ENCODE data around the gene TEPSIN. TPM values are rescaled to one million over a fixed set of nuclear protein-coding genes. Genes with fewer than 3 reads are reported as not detected.

TEPSIN gene
- total RNA-seq, 1 donor from 2014 or later, result 50.1 TPM

- Mint-ChIP-seq H3K27me3 (no peaks in the 10 kb centered on the region), H3K27ac (peak overlapping the region; percentile 54), H3K9me3 (no peaks in the 10 kb centered on the region), H3K4me3 (peak overlapping the region; percentile 34), H3K36me3 (no peaks in the 10 kb centered on the region), H3K4me1 (ENCODE audit: unreplicated experiment) (peaks cover 7% of the 10 kb centered on the region)
- no peak for TF ChIP-seq CTCF (conservative IDR thresholded peaks at IDR 0.05)
- no peak for DNase-seq (ENCODE audit: extremely low spot score, unreplicated experiment)
Measured at GRCh38 chr17:81244358-81245023, 5.6 kb upstream of the TEPSIN start.

DNA sequence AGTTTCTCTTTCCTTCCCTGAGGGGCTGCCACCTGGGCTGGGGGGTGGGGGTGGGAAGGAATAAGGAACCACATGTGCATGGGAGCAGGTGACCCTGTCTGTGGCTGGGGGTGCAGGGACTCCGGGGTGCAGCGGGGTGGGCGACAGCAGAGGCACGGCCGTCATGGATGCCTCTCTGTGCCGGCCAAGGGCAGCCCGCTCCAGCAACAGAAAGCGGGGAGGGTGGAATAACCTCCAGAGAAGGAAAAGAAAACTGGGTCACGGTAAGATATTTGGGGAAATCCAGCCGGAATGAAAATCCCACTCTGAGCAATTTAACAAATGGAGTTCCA, 4.4 kb upstream of the TEPSIN start:
- DNase-seq (ENCODE audit: extremely low spot score, unreplicated experiment), result no peak
- TF ChIP-seq CTCF (conservative IDR thresholded peaks at IDR 0.05), result no peak
- no peak overlapping the region for H3K27ac Mint-ChIP-seq
- H3K27me3 Mint-ChIP-seq, result no peaks in the 10 kb centered on the region
- no peaks in the 10 kb centered on the region for H3K9me3 Mint-ChIP-seq
- H3K36me3 Mint-ChIP-seq, result no peaks in the 10 kb centered on the region
- H3K4me1 Mint-ChIP-seq (ENCODE audit: unreplicated experiment), result peaks cover 7% of the 10 kb centered on the region
- H3K4me3 Mint-ChIP-seq, result no peak overlapping the region

DNA sequence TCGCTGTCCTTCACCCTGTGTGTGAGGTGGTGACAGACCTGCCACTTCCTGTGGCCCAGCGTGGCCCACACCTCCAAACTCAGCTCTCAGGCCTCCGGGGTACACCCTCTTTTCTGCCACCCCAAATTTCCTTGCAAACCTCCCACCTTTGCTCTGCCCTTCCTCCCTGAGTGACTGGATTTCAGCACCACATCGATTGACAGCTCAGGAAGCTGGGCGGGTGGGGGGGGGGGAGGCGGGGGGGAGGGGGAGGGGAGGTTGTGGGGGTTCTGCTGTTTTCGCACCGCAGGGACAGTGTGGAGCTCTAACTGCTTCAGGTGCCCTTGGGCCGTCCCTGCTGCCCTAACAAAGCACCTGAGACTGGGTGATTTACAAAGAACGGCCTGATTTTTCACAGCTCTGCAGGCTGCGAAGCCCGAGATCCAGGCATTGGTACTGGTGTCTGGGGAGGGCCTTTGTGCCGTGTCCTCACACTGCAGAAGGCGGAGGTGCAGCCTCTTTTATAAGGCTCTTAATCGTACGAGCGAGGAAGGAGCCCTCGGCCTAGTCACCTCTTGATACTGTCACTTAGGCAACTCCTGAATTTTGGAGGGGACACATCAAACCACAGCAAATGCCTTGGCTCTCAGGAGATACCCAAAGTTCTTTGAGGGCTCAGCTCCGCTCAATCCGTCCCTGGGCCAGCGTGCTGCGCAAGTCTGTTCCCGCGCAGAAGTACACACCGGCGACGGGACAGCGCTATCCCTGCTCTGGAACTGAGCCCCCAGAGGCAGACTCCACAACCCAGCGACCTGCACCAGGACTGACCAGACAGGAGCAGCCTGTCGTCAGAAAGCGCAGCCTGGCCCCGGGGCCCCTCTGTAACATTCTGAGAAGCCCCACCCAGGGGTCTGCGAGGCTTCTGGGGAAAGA, 3.8 kb upstream of the TEPSIN start:
- Mint-ChIP-seq H3K27me3 (no peaks in the 10 kb centered on the region), H3K4me1 (ENCODE audit: unreplicated experiment) (peaks cover 11% of the 10 kb centered on the region), H3K4me3 (no peak overlapping the region), H3K27ac (no peak overlapping the region), H3K9me3 (no peaks in the 10 kb centered on the region), H3K36me3 (no peaks in the 10 kb centered on the region)
- TF ChIP-seq CTCF (conservative IDR thresholded peaks at IDR 0.05), result no peak
- no peak for DNase-seq (ENCODE audit: extremely low spot score, unreplicated experiment)

DNA sequence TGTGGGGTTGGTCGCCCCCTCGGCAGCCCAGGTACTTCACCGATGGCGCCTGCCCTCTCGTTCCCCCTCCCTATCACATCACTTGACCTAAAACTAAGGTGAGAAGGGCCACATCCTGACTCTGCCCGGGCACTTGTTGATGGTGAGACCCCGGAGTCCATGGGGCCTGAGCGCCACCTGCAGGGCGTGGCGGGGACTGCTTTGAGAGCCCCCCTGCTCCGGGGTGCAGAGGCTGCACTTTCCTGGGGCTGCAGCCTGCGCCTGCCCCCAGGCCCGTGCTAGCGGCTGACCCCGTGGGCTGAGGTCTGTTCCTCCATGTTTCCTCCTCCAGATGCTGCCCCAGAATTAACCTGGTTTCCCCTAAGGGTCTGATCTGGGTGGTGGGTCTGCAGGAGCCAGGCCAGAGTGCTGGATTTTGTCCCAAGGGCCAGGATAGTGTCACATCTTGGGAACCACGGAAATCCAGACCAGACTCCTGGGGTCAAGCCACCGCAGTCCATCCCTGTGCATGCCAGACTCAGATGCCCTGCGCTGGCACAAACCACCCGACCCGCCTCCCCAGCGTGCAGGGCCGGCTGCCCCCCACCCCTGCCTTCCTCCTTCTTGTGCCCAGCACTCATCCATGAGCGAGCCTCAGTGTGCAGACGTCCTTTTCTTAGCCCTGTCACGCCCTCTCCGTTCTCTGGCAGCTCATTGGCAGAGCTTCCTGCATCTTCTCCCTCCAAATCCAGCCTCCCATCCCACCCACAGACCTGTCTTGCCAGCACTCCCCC, 3.0 kb upstream of the TEPSIN start:
- H3K36me3 Mint-ChIP-seq, result no peaks in the 10 kb centered on the region
- H3K9me3 Mint-ChIP-seq, result no peaks in the 10 kb centered on the region
- no peak for DNase-seq (ENCODE audit: extremely low spot score, unreplicated experiment)
- peak overlapping the region; percentile 70 for H3K4me3 Mint-ChIP-seq
- H3K27ac Mint-ChIP-seq, result no peak overlapping the region
- H3K4me1 Mint-ChIP-seq (ENCODE audit: unreplicated experiment), result peaks cover 12% of the 10 kb centered on the region
- peak; percentile 90 for TF ChIP-seq CTCF (conservative IDR thresholded peaks at IDR 0.05)
- no peaks in the 10 kb centered on the region for H3K27me3 Mint-ChIP-seq

DNA sequence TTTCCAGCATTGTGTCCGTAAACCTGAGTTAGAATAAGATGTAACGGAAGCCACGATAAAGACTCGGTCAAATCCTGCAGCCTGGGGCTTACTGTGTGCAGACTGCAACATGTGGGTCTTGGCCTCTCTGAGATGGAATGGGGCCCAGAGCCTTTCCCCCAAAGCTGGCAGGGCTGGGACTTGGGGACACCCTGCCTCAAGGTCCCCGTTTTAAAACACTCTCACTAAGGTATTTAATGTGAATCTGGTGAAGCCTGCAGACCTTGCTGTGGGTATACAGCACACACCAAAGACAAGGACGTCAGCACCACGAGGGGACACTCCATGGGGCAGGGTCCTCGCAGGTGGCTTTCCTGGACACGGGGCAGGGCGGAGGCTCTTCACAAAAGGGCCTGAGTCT, 2.3 kb upstream of the TEPSIN start:
- Mint-ChIP-seq H3K4me1 (ENCODE audit: unreplicated experiment) (peaks cover 12% of the 10 kb centered on the region), H3K27ac (peak overlapping the region; percentile 30), H3K27me3 (no peaks in the 10 kb centered on the region), H3K9me3 (no peaks in the 10 kb centered on the region), H3K36me3 (no peaks in the 10 kb centered on the region), H3K4me3 (peak overlapping the region; percentile 94)
- no peak for TF ChIP-seq CTCF (conservative IDR thresholded peaks at IDR 0.05)
- DNase-seq (ENCODE audit: extremely low spot score, unreplicated experiment), result no peak
